Lower lobe of right lung (tissue), 2 donors: ENCODE data around the gene PANK4. TPM values are rescaled to one million over a fixed set of nuclear protein-coding genes. Genes with fewer than 3 reads are reported as not detected.

Source experiments
- ATAC-seq, 2 donors: fragments of 200-7000 bp; cut with Tn5 transposase; one replicate each; pipeline ENCODE4 v1.9.1; 2020 to 2022; ENCODE audit warnings: mild to moderate bottlenecking in 2 of 2, moderate library complexity in 2 of 2
- DNase-seq: peaks from one replicate; pipeline ENCODE4 v3.0.0-alpha.2; 2020
- H3K27ac ChIP-seq: fragments of 200-600 bp; one replicate; pipeline ENCODE4 v1.8.0; 2022
- H3K27me3 ChIP-seq: fragments of 200-600 bp; one replicate; pipeline ENCODE4 v1.8.0; 2022; ENCODE audit warnings: low read depth
- H3K36me3 ChIP-seq: fragments of 200-600 bp; one replicate; pipeline ENCODE4 v1.8.0; 2022; ENCODE audit warnings: mild to moderate bottlenecking
- H3K4me1 ChIP-seq: fragments of 200-600 bp; one replicate; pipeline ENCODE4 v1.8.0; 2022
- H3K4me3 ChIP-seq: fragments of 200-600 bp; one replicate; pipeline ENCODE4 v1.8.0; 2022; ENCODE audit warnings: mild to moderate bottlenecking
- H3K9me3 ChIP-seq: fragments of 200-600 bp; one replicate; pipeline ENCODE4 v1.8.0; 2022
- CTCF ChIP-seq: fragments of 200-600 bp; IDR thresholded peaks from one replicate; pipeline ENCODE4 v1.8.0; 2022; ENCODE audit warnings: antibody characterized with exemption, mild to moderate bottlenecking
- intact Hi-C: fragments of 100-400 bp; cut with DNase I; formaldehyde crosslinking; loops from one replicate; pipeline ENCODE4 v1.11.0; 2022
- total RNA-seq: library from RNA; stranded (reverse); fragmentation: NEBNext Ultra II Directional; extraction: Animal tissue kit (Norgen Biotek cat#: 25700); gene quantifications from one replicate; pipeline ENCODE4 v1.2.1, GENCODE V29; 2021
- donor health status: DM: no; HTN: yes; CAD: no; lungs with severe emphysema.

Gene PANK4
- total RNA-seq, 1 donor from 2014 or later: 39.2 TPM

- H3K27me3 ChIP-seq: peaks cover 21% of the 10 kb centered on the region
- peaks cover 56% of the 10 kb centered on the region for H3K4me1 ChIP-seq
- H3K27ac ChIP-seq: peak overlapping the region; percentile 6
- intact Hi-C loops: no loop called here
- no peaks in the 10 kb centered on the region for H3K36me3 ChIP-seq
- no peaks in the 10 kb centered on the region for H3K9me3 ChIP-seq
- TF ChIP-seq CTCF: no peak
- no peak for ATAC-seq
- no peak overlapping the region for H3K4me3 ChIP-seq
- no peak for DNase-seq
These were observed 17.2 kb upstream of the PANK4 start for GRCh38 chr1:2543543-2544092.

GRCh38 chr1:2542246-2542915 lies 16.0 kb upstream of the PANK4 start:
- no peaks in the 10 kb centered on the region for H3K9me3 ChIP-seq
- TF ChIP-seq CTCF: no peak
- no peak for DNase-seq
- peaks cover 21% of the 10 kb centered on the region for H3K27me3 ChIP-seq
- no peak for ATAC-seq
- intact Hi-C loops: no loop called here
- peaks cover 45% of the 10 kb centered on the region for H3K4me1 ChIP-seq
- H3K36me3 ChIP-seq: no peaks in the 10 kb centered on the region
- H3K4me3 ChIP-seq: no peak overlapping the region
- no peak overlapping the region for H3K27ac ChIP-seq

- DNase-seq (peak; percentile 77), ATAC-seq (no peak)
- H3K27me3 ChIP-seq: peaks cover 21% of the 10 kb centered on the region
- no peak for TF ChIP-seq CTCF
- intact Hi-C loops: no loop called here
- no peak overlapping the region for H3K4me3 ChIP-seq
- peaks cover 40% of the 10 kb centered on the region for H3K4me1 ChIP-seq
- no peaks in the 10 kb centered on the region for H3K36me3 ChIP-seq
- no peaks in the 10 kb centered on the region for H3K9me3 ChIP-seq
- H3K27ac ChIP-seq: no peak overlapping the region
These were observed 15.3 kb upstream of the PANK4 start for GRCh38 chr1:2541619-2542245.

- intact Hi-C loops: no loop called here
- Histone ChIP-seq H3K36me3 (no peaks in the 10 kb centered on the region), H3K4me3 (no peak overlapping the region), H3K4me1 (peaks cover 34% of the 10 kb centered on the region), H3K27ac (no peak overlapping the region), H3K9me3 (no peaks in the 10 kb centered on the region), H3K27me3 (peaks cover 21% of the 10 kb centered on the region)
- DNase-seq (no peak), ATAC-seq (no peak)
- no peak for TF ChIP-seq CTCF
These were observed 14.6 kb upstream of the PANK4 start for GRCh38 chr1:2540816-2541492.

- peaks cover 23% of the 10 kb centered on the region for H3K27me3 ChIP-seq
- no peaks in the 10 kb centered on the region for H3K9me3 ChIP-seq
These were observed 13.0 kb upstream of the PANK4 start for GRCh38 chr1:2539312-2539907.

More at GRCh38 chr1:2539312-2539907, 13.0 kb upstream of the PANK4 start:
- ATAC-seq (no peak), DNase-seq (no peak)
- Histone ChIP-seq H3K27ac (no peak overlapping the region), H3K4me3 (no peak overlapping the region), H3K4me1 (peaks cover 29% of the 10 kb centered on the region), H3K36me3 (no peaks in the 10 kb centered on the region)
- intact Hi-C loops: no loop called here
- peak; percentile 29 for TF ChIP-seq CTCF
